ENCODE data around the gene LRRC43. TPM values are rescaled to one million over a fixed set of nuclear protein-coding genes. Genes with fewer than 3 reads are reported as not detected.

Gene LRRC43
- total RNA-seq, 1 experiment from 2014 or later: 0.46 TPM

- Histone ChIP-seq H2BK120ac (ENCODE audit: low read depth, low read length, poor library complexity, severe bottlenecking) (no peak overlapping the region), H4K91ac (ENCODE audit: insufficient read length, low read depth, low read length) (no peak overlapping the region), H4K5ac (ENCODE audit: insufficient read length, low read depth, low read length) (no peak overlapping the region), H3K4me2 (ENCODE audit: insufficient read depth, insufficient read length, low read length) (no peak overlapping the region), H3K18ac (ENCODE audit: insufficient read length, low read depth, low read length) (no peak overlapping the region), H2AFZ (ENCODE audit: low read length) (no peak overlapping the region), H2BK5ac (ENCODE audit: insufficient read length, low read length) (no peak overlapping the region), H2AK5ac (ENCODE audit: insufficient read length, low read length) (no peak overlapping the region), H3K23me2 (ENCODE audit: insufficient read length, low read depth, low read length, poor library complexity, severe bottlenecking) (no peaks in the 10 kb centered on the region), H3K4me1 (ENCODE audit: insufficient read depth, low read length) (no peaks in the 10 kb centered on the region), H4K20me1 (ENCODE audit: control insufficient read depth, insufficient read depth, insufficient read length) (no peaks in the 10 kb centered on the region), H3K56ac (ENCODE audit: insufficient read length, low read depth, low read length) (no peak overlapping the region), H3K9me3 (ENCODE audit: control insufficient read depth, low read depth, low read length) (peaks cover 16% of the 10 kb centered on the region), H2BK20ac (ENCODE audit: low read depth, low read length, poor library complexity, severe bottlenecking) (no peak overlapping the region), H3K27me3 (ENCODE audit: insufficient read depth, low read length) (no peaks in the 10 kb centered on the region), H4K8ac (replicated peaks; ENCODE audit: insufficient read length, low read depth, low read length) (no peak overlapping the region), H3K79me1 (ENCODE audit: insufficient read depth, low read depth, low read length, poor library complexity, severe bottlenecking) (no peaks in the 10 kb centered on the region), H2BK12ac (ENCODE audit: insufficient read length, low read depth, low read length) (no peak overlapping the region), H3K14ac (ENCODE audit: insufficient read depth, low read length) (no peak overlapping the region), H3K23ac (ENCODE audit: insufficient read length, low read depth, low read length) (no peak overlapping the region), H3K9ac (ENCODE audit: extremely low read depth, insufficient read length, low read length) (no peak overlapping the region), H3T11ph (ENCODE audit: low read length) (no peak overlapping the region), H3K4ac (ENCODE audit: low read depth, low read length) (no peak overlapping the region), H2BK15ac (ENCODE audit: low read depth, low read length) (no peak overlapping the region), H3K27ac (ENCODE audit: insufficient read length, low read depth, low read length) (no peak overlapping the region), H3K79me2 (ENCODE audit: insufficient read depth, low read length) (no peaks in the 10 kb centered on the region)
- Mint-ChIP-seq H3K4me3 (no peak overlapping the region), H3K9me3 (peaks cover 17 to 20% of the 10 kb centered on the region in 2 experiments), H3K36me3 (ENCODE audit: insufficient read depth in 1 of 3, low read depth in 3 of 3) (peaks cover 51 to 59% (median 52%) of the 10 kb centered on the region in 3 experiments), H3K4me1 (peaks cover 0 to 13% of the 10 kb centered on the region in 2 experiments; a peak in 2 of 4 replicates), H3K27ac (0 out of 7 replicates have a peak overlapping the region, but pooled peaks of 1 of the 3 experiments have one; percentile 27), H3K27me3 (ENCODE audit: low read depth) (no peaks in the 10 kb centered on the region)
- no peak for TF ChIP-seq CTCF (conservative IDR thresholded peaks at IDR 0.05)
- no peak for DNase-seq
- no CpG with 5 or more reads among the region's 11 CpGs for WGBS (ENCODE audit: extremely low coverage, insufficient read length, low lambda C conversion rate)
Observed at GRCh38 chr12:122138181-122138580, 44.7 kb upstream of the LRRC43 start.
